Activated CD4-positive, alpha-beta T cell treated with anti-CD3 and anti-CD28 coated beads, Interleukin-2, amount 50 U/mL, for 1 hour (primary cell): ENCODE data around the gene MINPP1.

ENCODE experiments used
- DNase-seq: peaks from one replicate; pipeline ENCODE4 v3.0.0-alpha.2; 2020

MINPP1 gene

DNA sequence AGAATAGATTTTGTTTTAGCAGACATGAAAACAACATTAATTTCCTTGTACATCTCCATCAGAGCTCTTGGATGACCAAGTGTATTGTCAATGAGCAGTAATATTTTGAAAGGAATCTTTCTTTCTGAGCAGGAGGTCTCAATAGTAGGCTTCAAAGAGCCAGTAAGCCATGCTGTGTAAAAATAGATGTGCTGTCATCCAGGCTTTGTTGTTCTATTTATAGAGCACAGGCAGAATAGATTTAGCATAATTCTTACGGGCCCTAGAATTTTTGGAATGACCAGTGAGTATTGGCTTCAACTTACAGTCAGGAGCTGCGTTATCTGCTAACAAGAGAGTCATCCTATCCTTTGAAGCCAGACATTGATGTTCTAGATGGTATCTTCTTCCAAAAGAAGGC, 19.0 kb downstream of the MINPP1 start:
- DNase-seq, result no peak

- no peak for DNase-seq
Measured at GRCh38 chr10:87524296-87524695, 19.6 kb downstream of the MINPP1 start.

DNA sequence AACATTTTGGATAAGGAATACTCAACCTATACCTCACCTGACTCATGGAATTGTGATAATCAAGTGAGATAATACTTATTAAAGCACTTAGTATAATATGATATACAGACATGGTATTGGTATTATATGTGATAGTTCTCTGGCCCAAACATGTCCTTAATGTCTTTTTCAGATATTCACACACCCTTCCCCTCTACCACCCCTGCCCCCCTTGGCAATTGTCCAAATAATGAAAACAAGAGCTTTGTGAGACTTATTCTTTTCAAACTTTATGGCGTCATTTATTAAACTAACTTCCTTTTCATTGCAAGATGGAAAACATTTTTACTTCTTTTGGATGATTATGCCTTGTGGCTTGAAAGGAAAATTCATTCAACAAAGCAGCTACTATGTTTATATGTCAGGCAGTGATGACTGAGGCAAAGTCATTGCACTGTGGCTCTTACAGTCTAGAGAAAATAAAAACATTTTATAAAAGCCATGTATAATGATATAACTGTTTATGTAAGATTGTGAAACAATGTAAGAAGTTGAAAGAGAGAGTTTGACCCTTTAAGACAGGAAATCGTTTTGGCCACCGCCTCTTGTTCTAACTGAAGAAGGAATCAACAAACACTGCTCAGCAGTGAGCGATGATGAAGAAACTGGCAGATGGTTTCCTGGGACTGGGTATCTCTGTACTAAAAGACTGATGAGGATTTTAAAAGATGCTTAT, 27.4 kb downstream of the MINPP1 start:
- no peak for DNase-seq

DNA sequence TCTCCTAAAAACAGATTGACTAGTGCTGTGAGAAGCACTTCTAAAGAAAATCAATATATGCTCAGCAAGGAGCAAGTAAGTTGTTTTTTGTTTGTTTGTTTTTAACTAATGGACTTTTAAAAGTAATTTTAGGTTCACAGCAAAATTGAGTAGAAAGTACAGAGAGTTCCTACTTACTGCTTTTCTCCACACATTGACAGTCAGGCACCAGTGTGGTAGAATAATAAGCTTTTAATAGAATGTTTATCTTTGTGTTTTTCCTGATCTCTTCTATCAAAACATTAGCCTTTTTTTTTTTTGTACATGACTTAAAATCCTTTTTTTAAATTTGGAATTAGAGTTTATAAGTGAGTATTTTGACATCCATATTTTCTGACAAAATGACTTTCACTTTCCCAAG, 28.0 kb downstream of the MINPP1 start:
- DNase-seq, result no peak

DNA sequence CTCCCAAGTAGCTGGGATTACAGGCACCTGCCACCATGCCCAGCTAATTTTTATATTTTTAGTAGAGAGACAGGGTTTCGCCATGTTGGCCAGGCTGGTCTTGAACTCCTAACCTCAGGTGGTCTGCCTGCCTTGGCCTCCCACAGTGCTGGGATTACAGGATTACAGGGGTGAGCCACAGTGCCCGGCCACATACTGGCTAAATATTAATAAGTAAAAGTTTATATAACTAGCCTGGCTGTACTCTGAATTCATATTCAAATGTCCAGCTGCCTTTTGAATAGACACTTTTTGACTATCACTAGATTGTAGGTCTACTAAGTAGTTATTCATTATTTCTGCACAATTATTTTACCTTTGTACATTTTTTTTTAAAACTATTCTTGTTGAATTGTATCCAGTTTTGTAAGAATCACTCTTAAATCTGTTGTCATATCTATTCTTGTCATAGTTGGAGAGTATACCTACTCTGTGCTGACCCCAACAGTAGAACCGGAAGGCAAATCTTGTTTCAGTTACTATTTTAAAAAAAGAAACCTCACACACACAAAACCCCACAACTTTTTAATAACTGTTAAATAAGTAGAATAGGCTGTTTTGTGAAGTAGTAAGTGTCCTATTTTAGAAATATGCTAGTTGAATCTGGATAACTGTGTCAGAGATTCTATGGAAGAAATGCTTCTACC, 29.6 kb downstream of the MINPP1 start:
- DNase-seq, result no peak

DNA sequence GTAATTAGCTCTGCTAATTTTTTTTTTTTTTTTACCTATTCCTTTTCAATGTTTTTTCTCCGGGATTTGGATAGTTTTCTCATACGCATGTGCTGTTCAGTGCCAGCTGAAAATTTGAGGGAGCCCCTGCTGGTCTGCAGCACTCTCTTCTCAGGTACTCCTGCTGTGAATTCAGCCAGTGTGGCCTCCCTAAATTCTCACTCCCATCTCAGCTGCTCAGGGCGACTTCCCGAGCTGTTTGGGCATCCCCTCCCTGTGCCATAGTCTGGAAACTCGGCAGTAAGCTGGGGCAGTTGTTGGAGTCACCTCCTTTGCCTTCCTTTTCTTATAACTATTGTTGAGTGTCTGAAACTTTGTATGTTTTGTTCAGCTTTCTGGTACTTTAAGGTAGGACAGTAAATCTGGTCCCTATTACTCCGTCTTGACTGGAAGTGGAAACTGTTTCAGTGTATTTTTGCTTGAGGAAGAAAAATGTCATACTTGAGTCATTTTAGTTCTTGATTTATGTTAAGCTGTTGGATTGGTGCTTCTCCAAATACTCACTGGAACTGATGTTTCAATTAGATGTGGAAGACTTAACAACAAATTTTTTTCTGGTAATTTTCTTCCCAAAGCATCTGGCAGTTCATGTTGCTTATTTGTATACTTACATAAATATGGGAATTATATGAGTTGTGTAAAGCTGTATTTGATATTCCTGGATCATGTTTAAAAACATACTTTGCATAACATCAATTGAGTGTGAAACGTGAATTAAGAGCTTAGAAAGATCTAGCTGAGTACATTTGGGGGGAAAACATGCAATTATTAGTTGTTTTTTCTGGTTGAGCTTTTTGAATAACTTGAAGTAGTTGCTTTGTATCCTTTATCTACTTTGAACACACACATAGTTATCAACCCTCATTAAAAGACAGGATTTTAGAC, 33.7 kb downstream of the MINPP1 start:
- DNase-seq, result no peak

DNA sequence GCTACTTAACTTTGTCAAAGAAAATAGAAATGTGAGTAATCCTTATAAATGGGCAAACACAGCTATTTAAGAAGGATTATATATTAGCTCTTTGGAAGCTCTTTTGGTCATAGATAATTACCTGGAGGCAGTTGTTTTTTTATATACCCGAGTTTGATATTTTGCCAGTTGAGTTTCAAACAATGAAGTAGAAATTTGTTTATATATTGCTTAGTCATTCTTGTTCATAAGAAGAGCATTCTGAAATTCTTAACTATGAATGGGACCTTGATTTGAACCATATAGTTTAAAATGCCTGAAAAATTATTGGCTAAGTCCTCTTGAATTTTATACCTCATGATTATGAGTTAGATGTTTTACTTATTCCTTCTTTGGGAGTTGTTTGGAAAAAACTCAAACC, 36.4 kb downstream of the MINPP1 start:
- no peak for DNase-seq

- DNase-seq, result no peak
Measured at GRCh38 chr10:87544721-87545120, 40.0 kb downstream of the MINPP1 start.

GRCh38 chr10:87545783-87546182, 41.1 kb downstream of the MINPP1 start:
- no peak for DNase-seq

DNA sequence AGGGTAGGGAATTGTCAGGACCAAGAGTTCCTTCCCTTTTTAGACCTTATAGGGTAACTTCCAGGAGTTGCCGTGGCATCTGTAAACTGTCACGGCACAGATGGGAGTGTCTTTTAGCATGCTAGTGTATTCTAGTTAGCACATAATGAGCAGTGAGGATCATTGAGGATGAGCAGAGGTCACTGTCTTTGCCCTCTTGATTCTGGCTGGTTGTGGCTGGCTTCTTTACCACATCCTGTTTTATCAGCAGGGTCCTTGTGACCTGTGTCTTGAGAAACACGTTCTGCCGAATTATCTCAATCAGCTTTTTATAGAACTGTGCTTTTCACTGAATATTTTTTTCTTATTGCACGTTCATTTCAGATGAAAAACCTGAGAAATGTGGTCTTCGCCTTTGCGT, 41.5 kb downstream of the MINPP1 start:
- no peak for DNase-seq

DNA sequence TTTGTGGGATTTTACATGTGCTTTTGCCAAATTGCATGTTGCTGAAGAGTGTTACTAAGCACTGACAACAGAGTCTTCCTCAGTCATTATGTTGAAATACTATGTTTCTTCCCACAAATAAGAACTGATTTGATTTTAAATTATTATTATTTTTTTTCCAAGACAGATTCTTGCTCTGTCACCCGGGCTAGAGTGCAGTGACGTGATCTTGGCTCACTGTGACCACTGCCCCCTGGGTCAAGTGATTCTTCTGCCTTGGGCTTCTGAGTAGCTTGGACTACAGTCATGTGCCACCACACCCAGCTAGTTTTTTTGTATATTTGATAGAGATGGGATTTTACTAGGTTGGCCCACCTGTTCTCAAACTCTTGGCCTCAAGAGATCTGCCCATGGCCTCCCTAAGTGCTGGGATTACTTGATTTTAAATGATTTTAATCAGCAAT, 42.3 kb downstream of the MINPP1 start:
- no peak for DNase-seq

- DNase-seq, result no peak
Measured at GRCh38 chr10:87547734-87548311, 43.1 kb downstream of the MINPP1 start.

GRCh38 chr10:87550741-87551140, 46.0 kb downstream of the MINPP1 start:
- DNase-seq, result no peak

- DNase-seq, result no peak
Measured at GRCh38 chr10:87551326-87551725, 46.6 kb downstream of the MINPP1 start.

- no peak for DNase-seq
Measured at GRCh38 chr10:87552248-87552929, 47.7 kb downstream of the MINPP1 start.

GRCh38 chr10:87557409-87557808, 52.7 kb downstream of the MINPP1 start:
- DNase-seq, result no peak

- DNase-seq, result no peak
Measured at GRCh38 chr10:87558333-87558732, 53.6 kb downstream of the MINPP1 start.

- DNase-seq, result no peak
Measured at GRCh38 chr10:87559392-87559791, 54.7 kb downstream of the MINPP1 start.

DNA sequence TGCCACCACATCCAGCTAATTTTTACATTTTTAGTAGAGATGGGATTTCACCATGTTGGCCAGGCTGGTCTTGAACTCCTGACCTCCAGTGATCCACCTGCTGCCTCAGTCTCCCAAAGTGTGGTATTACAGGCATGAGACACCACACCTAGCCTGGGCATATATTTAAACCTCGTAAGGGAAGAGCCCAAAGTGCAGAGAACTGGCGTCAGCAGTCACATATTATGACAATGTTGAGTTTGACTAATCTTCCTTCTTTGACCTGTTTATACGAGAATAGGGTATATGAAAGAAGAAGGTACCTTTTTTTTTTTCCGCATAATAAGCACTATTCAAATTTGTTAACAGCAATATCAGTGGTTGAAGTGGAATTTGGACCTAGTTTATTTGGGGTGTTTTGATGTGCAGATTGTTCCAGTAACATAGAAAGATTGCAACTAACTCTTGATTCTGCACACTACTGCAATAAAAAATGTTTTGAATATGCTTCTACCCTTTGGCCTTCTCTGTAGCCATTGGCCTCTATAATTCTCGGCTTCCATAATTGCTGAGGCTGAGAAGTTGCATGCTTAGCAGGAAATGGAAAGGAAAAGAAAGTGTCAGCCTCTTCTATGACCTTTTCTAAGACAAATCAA, 55.9 kb downstream of the MINPP1 start:
- DNase-seq, result no peak

DNA sequence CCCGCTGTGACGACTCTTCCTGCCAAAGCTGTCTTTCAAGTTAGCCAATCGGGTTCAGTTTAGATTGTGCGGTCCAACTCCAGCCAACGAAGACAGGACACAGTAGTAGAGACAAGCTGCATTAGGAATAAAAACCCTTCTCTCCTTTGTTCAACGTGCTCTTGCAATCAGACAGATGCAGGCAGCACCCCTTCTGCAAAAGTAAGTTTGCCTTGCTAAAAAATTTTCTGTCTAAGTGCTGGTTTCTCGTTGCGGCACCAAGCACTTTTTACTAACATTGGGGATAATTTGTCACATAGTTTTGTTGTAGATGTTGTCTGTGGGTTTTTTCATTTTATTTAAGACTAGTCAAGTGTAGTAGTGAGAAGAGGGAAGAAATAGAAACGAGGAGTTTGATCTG, 58.1 kb downstream of the MINPP1 start:
- DNase-seq, result no peak

- no peak for DNase-seq
Measured at GRCh38 chr10:87565010-87565409, 60.3 kb downstream of the MINPP1 start.

- DNase-seq, result no peak
Measured at GRCh38 chr10:87575851-87576250, 71.2 kb downstream of the MINPP1 start.
